Upper lobe of left lung (tissue), 4 donors: ENCODE results near the gene RNF150.

ENCODE experiments used
- CTCF ChIP-seq, 6 experiments: fragments of 450-650 bp in 4 of 6; fragments of 200-600 bp in 2 of 6; sonication (generic) in 2 of 6; IDR thresholded peaks; one replicate each; pipeline ENCODE4 v1.5.1; 2016 to 2019; ENCODE audit warnings: antibody characterized with exemption in 6 of 6
- POLR2AphosphoS5 ChIP-seq, 2 donors: sonication (generic); formaldehyde crosslinking; IDR thresholded peaks; one replicate each; pipeline ENCODE4 v1.5.1; 2017; ENCODE audit warnings: antibody characterized with exemption in 2 of 2

- TF ChIP-seq CTCF (IDR thresholded peaks at IDR 0.05), result no peak
- no peak for TF ChIP-seq POLR2AphosphoS5 (IDR thresholded peaks at IDR 0.05)
Observed at GRCh38 chr4:140866492-140867005, 266.7 kb downstream of the RNF150 start.
